ENCODE data around the gene KLF15.

KLF15 gene

GRCh38 chr3:126319701-126320295, 37.4 kb downstream of the KLF15 start (continued):
- TF ChIP-seq ZNF26 (tag by site-specific recombination; IDR thresholded peaks at IDR 0.05) = no peak
- no peak for TF ChIP-seq ZNF837 (tag by site-specific recombination; IDR thresholded peaks at IDR 0.05)
- TF ChIP-seq SALL2 (tag by site-specific recombination; IDR thresholded peaks at IDR 0.05; ENCODE audit: borderline replicate concordance) = no peak
- TF ChIP-seq HIC1 (tag by site-specific recombination; IDR thresholded peaks at IDR 0.05) = no peak

- Histone ChIP-seq H3K4me3 (ENCODE audit: low read depth, low read length) (no peak overlapping the region), H3K36me3 (ENCODE audit: control insufficient read depth in 2 of 2, insufficient read depth in 1 of 2, low read length in 2 of 2) (no peaks in the 10 kb centered on the region), H3K27ac (ENCODE audit: extremely low read depth, low read depth, low read length) (no peak overlapping the region), H3K9me3 (ENCODE audit: control insufficient read depth, insufficient read depth, low read depth, low read length) (no peaks in the 10 kb centered on the region), H3K4me1 (ENCODE audit: control insufficient read depth, insufficient read depth, low read length) (no peaks in the 10 kb centered on the region)
- no peak for TF ChIP-seq ZNF501 (tag by site-specific recombination; IDR thresholded peaks at IDR 0.05)
- TF ChIP-seq ZNF10 (tag by site-specific recombination; IDR thresholded peaks at IDR 0.05) = no peak
- peak; percentile 51 for TF ChIP-seq SETDB1 (IDR thresholded peaks at IDR 0.05; ENCODE audit: insufficient read length, low read length)
- TF ChIP-seq ZNF350 (tag by site-specific recombination; IDR thresholded peaks at IDR 0.05) = no peak
- ChIA-PET POLR2A (no interaction called here), CTCF (no interaction called here)
Observed at GRCh38 chr3:126317029-126317996, 39.9 kb downstream of the KLF15 start.

- ChIA-PET POLR2A (no interaction called here), CTCF (no interaction called here)
- Histone ChIP-seq H3K9me3 (ENCODE audit: control insufficient read depth, insufficient read depth, low read depth, low read length) (no peaks in the 10 kb centered on the region), H3K27ac (ENCODE audit: extremely low read depth, low read depth, low read length) (no peak overlapping the region), H3K4me3 (ENCODE audit: low read depth, low read length) (no peak overlapping the region), H3K4me1 (ENCODE audit: control insufficient read depth, insufficient read depth, low read length) (no peaks in the 10 kb centered on the region), H3K36me3 (ENCODE audit: control insufficient read depth in 2 of 2, insufficient read depth in 1 of 2, low read length in 2 of 2) (no peaks in the 10 kb centered on the region)
- no peak for TF ChIP-seq ZSCAN5A (tag by site-specific recombination; IDR thresholded peaks at IDR 0.05)
- TF ChIP-seq ZNF776 (tag by site-specific recombination; IDR thresholded peaks at IDR 0.05; ENCODE audit: borderline replicate concordance) = no peak
- TF ChIP-seq ZSCAN30 (tag by site-specific recombination; IDR thresholded peaks at IDR 0.05) = no peak
- no peak for TF ChIP-seq ZIC2 (tag by site-specific recombination; IDR thresholded peaks at IDR 0.05)
- no peak for TF ChIP-seq ZNF114 (tag by site-specific recombination; IDR thresholded peaks at IDR 0.05)
- TF ChIP-seq ZNF692 (tag by site-specific recombination; IDR thresholded peaks at IDR 0.05) = no peak
- TF ChIP-seq KLF1 (tag by site-specific recombination; IDR thresholded peaks at IDR 0.05) = no peak
- TF ChIP-seq ZNF132 (tag by site-specific recombination; IDR thresholded peaks at IDR 0.05; ENCODE audit: borderline replicate concordance) = no peak
- no peak for TF ChIP-seq SP2 (tag by site-specific recombination; IDR thresholded peaks at IDR 0.05)
- no peak for TF ChIP-seq ZBTB8A (tag by site-specific recombination; IDR thresholded peaks at IDR 0.05)
- no peak for TF ChIP-seq BCL11A (tag by site-specific recombination; IDR thresholded peaks at IDR 0.05; ENCODE audit: low read depth)
- TF ChIP-seq ZNF148 (tag by site-specific recombination; IDR thresholded peaks at IDR 0.05; ENCODE audit: borderline replicate concordance) = no peak
Observed at GRCh38 chr3:126316501-126316939, 40.7 kb downstream of the KLF15 start.
